SH-SY5Y (cell line): ENCODE measurements around the gene CSTPP1.

Experiments
- GATA2 ChIP-seq: IDR thresholded peaks from 2 replicates; pipeline ENCODE4 v1.6.1; 2011; ENCODE audit warnings: mild to moderate bottlenecking, low read depth, low read length
- GATA3 ChIP-seq: IDR thresholded peaks from 2 replicates; pipeline ENCODE4 v1.6.1; 2011; ENCODE audit warnings: low read depth, mild to moderate bottlenecking, low read length, moderate library complexity

DNA sequence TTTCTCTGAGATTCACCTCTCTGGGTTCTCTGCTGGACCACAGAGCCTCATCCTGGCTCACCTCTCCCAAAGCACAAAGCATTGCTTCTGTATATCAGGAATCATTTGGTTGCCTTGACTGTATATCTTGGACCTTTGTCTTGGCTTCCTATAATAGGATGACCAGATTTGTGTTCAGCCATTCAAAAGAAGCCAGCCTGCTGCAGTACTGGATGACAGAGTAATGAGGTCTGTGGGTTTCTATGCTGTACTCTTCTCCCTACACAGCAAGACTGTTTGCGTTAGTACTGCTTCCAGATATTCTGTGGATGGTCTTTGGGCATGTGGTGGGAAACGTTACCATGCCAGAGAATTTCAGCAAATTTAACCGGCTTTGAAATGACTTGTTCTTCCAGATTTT lies 200.4 kb downstream of the CSTPP1 start:
- TF ChIP-seq GATA2 (no peak), GATA3 (no peak)
